Measurements from ENCODE around the gene AKAP13.
"Not testable (repeated sequence)": the region's sequence is repeated elsewhere in the genome, so short reads cannot be mapped to it uniquely, and the experiment has no call there.

The AKAP13 gene, protein sequence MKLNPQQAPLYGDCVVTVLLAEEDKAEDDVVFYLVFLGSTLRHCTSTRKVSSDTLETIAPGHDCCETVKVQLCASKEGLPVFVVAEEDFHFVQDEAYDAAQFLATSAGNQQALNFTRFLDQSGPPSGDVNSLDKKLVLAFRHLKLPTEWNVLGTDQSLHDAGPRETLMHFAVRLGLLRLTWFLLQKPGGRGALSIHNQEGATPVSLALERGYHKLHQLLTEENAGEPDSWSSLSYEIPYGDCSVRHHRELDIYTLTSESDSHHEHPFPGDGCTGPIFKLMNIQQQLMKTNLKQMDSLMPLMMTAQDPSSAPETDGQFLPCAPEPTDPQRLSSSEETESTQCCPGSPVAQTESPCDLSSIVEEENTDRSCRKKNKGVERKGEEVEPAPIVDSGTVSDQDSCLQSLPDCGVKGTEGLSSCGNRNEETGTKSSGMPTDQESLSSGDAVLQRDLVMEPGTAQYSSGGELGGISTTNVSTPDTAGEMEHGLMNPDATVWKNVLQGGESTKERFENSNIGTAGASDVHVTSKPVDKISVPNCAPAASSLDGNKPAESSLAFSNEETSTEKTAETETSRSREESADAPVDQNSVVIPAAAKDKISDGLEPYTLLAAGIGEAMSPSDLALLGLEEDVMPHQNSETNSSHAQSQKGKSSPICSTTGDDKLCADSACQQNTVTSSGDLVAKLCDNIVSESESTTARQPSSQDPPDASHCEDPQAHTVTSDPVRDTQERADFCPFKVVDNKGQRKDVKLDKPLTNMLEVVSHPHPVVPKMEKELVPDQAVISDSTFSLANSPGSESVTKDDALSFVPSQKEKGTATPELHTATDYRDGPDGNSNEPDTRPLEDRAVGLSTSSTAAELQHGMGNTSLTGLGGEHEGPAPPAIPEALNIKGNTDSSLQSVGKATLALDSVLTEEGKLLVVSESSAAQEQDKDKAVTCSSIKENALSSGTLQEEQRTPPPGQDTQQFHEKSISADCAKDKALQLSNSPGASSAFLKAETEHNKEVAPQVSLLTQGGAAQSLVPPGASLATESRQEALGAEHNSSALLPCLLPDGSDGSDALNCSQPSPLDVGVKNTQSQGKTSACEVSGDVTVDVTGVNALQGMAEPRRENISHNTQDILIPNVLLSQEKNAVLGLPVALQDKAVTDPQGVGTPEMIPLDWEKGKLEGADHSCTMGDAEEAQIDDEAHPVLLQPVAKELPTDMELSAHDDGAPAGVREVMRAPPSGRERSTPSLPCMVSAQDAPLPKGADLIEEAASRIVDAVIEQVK (N-terminal part only)

GRCh38 chr15:85380217-85380811, at the start of gene AKAP13:
Gene AKAP13 (plus strand): TSS chr15:85380603. CDS start chr15:85485721, 105,118 bp downstream.
- peak; percentile 87 to 94 for DNase-seq (ENCODE audit: low read depth in 2 of 2)

DNA sequence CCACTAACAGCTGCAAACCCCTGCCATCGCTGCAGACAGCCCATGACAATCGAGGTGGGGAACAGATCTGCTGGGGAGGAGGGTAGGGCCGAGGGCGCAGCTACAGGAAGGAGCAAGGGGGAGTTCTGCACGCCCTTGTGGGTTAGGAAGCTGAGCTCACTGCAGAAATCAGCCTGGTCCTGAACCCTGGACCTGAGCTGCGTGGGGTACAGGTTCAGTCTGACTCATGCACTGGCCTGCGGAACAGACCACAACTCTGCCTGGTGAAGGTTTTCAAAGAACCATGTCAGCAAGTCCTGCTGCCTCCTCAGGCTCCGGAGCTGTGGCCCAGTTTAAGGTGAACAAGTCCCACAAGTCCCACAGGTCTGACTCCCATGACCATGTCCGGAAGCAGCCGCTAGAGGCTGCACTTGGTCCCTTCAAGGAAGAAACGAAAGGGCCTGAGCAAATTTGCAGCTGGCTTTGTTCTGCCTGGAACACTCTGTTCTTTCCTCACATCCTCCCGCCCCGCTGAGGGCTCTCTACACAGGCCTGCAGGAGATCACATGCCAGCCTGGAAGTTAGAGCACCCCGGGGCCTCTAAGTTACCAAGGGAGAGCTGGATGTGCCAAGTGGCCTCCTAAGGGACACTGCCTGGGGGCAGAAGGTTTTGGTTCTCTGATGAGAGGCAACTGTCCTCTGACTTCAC, 49.4 kb upstream of the AKAP13 start:
- peak; percentile 48 to 60 for DNase-seq (ENCODE audit: low read depth in 2 of 2)

- no peak for DNase-seq (ENCODE audit: low read depth in 2 of 2)
These were observed 48.6 kb upstream of the AKAP13 start for GRCh38 chr15:85331655-85332285.

DNA sequence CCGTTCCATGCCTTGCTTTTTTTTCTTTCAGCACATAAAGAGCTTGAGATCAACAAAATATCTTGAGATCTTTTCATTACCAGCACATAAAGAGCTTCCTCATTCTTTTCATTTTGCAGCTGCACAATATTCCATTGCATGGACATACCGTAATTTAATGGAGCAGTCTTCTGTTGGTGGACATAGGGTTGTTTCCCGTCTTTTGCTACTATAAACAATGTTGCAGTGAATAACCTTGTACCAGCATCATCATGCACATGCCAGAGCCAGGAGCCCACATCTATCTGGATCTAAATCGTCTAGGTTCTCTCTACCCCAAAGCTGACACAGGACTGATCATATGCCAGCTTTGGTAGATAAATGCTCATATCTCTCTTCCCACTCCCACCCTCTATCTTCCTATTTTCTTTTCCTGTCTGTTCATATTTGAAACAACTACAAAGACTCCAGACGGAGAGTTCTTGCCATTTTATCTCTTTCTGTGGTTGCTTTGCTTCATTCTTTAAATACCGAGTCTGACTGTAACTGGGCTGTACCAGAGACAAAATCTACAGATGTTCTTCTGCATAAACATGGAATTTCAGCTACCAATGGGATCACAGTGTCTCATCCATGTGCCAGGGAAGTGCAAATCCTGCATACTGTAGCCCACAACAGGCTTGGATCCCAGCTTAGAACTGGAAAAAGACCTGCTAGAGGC, 47.1 kb upstream of the AKAP13 start:
- DNase-seq (ENCODE audit: low read depth in 2 of 2), result no peak

DNA sequence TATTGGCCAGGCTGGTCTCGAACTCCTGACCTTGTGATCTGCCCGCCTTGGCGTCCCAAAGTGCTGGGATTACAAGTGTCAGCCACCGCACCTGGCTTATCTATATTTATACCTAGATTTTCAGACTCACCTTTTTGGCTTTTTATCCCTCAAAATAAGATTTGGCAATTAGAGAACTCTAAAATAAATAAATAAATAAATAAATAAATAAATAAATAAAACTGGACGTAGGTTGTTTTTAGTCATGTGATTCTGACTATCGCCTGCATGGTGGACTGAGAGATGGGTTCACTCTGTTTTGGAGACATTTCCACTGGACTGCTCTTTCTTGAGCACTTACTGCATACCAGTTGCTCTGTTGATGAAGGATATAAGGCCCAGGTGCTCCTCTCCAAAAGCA, 46.2 kb upstream of the AKAP13 start:
- DNase-seq (ENCODE audit: low read depth in 2 of 2), result no peak

DNA sequence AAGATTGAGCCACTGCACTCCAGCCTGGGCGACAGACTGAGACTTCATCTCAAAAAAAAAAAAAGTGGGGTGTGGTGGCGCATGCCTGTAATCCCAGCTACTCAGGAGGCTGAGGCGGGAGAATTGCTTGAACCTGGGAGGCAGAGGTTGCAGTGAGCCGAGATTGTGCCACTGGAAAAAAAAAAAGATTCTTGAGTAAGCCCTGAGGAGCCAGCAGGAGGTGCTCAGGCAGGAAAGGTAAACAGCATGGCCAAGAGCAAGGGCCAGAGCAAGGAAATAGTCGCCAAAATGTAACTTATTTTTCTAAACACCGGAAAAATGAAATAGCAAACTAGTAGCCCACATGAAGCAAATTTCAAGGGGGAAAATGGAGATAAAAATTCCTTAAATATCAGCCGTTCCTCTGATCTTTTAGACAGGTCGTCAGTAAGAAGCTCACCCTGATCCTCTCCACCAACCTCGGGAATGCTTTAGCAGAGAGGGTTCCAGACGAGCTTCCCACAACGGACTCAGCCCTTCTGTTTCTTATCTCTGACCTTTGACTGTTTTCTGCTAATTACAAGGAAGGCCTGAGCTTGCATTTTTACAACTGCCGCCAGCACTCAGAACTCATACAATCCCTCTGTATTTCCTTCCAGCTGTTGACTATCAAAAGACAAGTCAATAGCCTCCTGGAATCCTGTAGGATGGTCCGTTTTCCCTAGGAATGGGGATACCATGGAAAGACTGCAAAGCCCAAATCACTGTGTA, 45.0 kb upstream of the AKAP13 start:
- DNase-seq (ENCODE audit: low read depth in 2 of 2), result no peak

DNA sequence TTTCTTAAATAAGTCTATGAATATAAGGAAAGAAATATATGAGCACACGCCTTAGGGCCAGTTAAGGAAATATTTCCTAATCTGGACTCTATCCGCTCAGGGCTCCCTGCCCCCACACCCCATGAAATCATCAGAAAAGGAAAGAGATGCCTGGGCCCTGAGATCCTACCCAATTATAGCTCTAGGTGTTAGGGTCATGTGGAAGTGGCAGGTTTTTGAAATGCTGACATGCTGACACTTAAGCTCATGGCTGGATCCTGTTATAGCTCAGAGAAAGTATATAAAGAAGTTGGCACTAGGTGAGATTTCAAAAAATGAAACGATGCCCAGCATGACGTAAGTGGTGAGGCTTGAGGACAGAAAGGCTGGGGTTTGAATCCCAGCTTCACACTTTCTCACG, 43.5 kb upstream of the AKAP13 start:
- DNase-seq (ENCODE audit: low read depth in 2 of 2), result no peak

DNA sequence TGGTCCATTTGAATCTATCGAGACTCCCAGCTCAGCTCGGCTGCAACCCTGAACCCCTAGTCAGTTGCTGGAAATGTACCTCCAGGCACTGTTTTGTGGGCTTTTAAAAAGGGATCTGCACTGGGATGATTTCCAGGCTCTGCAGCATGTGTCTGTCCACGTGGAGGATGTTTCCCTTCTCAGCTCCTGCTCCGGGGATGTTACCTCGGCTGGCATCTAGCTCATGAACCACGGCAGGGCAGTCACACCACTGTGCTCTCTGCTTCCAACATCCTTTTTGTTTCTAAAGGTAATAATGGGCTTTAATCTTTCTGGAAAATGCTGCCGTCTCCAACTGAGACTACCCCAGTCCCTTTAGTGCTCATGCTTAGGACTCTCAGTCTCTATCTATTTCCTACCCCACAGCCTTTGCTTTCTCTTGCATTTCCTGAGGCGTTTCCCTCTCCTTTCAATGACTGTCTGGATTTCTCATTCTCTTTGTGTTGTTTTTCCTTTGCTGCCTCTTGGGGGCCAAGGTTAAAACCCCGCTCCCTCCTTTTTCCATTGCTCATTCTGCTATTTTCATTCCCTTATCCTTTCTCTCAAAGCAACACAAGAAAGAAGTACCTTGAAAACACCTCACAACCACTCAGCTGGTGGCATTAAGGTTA, 42.9 kb upstream of the AKAP13 start:
- no peak for DNase-seq (ENCODE audit: low read depth in 2 of 2)

GRCh38 chr15:85340321-85340665, 40.1 kb upstream of the AKAP13 start:
- no peak for DNase-seq (ENCODE audit: low read depth in 2 of 2)

DNA sequence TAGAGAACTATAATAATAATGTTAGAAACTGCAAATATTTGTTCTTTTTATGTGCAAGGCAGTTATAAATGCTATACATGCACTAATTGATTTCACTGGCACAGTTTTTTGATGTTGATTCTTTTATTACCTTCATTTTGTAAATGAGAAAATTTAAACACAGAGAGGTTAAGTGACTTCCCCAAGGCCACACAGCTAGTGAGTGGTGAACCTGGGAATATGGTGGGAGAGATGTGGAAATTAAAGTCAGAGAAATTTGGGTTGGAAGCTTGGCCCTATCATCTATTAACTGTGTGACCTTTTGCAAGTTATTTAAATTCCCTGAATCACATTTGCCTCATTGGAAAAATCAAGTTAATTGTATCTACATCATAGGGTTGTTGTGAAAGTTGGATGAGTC, 39.6 kb upstream of the AKAP13 start:
- DNase-seq (ENCODE audit: low read depth in 2 of 2), result no peak

GRCh38 chr15:85342163-85342562, 38.2 kb upstream of the AKAP13 start:
- not testable (repeated sequence) for DNase-seq (ENCODE audit: low read depth in 2 of 2)

DNA sequence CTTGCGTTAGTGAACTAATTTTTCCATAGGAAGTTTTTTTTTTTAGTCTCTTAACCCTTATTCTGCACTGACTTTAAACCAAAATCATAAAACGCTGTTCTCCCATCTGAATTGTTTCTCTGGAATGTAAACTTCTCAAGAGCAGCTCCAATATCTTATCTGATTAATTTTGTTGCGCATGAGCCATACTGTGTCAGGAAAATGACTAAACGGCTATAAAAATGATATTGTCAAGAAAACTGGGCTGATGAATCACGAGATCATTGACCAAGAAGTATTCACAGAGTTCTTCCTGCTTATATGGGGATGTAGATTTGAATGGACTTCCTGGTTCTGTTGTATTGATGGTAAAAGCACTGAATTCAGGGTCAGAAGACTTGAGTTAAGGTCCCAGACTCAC, 37.0 kb upstream of the AKAP13 start:
- not testable (repeated sequence) for DNase-seq (ENCODE audit: low read depth in 2 of 2)

GRCh38 chr15:85344241-85344640, 36.2 kb upstream of the AKAP13 start:
- DNase-seq (ENCODE audit: low read depth in 2 of 2), result not testable (repeated sequence)

DNA sequence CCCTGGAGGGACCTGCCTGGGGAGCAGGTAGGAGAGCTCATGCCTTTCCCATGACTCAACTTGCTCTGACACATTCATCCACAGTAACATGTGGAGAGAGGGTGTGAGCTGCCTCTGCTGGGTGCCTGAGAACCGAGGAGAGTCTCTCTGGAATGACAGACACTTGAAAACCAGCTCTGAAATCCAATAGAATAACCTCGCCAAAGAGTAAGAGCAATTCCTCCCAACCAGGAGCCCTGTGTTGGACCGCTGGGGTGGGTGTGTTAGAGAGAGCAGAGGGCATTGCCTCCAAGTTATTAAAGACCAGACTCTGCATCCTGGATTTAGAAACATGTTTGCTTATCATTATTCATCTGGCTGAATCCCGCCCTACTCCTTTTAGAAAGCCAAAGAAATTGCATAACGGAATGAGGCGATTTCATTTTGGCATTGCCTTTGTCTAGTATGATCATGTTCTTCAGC, 35.7 kb upstream of the AKAP13 start:
- not testable (repeated sequence) for DNase-seq (ENCODE audit: low read depth in 2 of 2)

DNA sequence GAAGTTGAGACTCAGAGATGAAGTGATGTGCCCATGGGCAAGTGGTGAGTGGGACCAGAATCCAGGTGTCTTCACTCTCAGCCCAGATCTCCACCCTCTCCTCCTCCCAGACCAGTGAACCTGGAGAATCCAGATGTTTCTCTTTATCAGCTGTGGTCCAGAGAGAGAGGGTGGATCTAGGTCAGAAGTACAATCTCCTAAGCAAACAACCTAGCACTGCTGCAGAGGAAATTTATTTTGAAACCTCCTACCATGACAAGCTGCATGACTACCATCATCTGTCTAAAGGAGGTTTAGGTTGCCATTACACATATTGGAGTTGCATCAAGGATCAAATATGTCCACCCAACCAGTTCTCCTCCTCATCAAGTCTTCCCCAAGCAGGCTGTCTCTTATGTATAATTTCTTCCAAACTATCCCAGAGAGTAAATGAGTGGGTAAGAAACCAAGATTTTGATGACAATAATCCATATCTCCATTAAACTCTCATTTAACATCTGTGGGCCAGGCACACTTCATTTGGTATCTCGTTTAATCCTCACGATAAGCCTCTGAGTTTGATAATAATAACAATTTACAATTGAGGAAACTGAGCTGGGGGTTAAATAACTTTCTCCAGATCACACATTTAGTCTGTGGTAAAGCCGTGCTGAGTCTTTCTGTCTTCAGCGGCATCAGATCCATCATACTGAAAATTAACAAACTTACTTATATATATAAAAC, 35.0 kb upstream of the AKAP13 start:
- not testable (repeated sequence) for DNase-seq (ENCODE audit: low read depth in 2 of 2)

- not testable (repeated sequence) for DNase-seq (ENCODE audit: low read depth in 2 of 2)
These were observed 33.8 kb upstream of the AKAP13 start for GRCh38 chr15:85346462-85347084.

All from activated CD8-positive, alpha-beta memory T cell treated with anti-CD3 and anti-CD28 coated beads for 4 hours (primary cell).